GM20000 (cell line): ENCODE results near the gene HSPG2.

Source experiments
- DNase-seq: peaks from one replicate; pipeline ENCODE4 v3.0.0; 2012; ENCODE audit warnings: low spot score
- CTCF ChIP-seq: IDR thresholded peaks from 2 replicates; pipeline ENCODE4 v1.5.1; 2012; ENCODE audit warnings: mild to moderate bottlenecking, control low read depth; ENCODE audit errors: extremely low read depth, missing control alignments

HSPG2 gene

GRCh38 chr1:21845646-21846641, 91.2 kb downstream of the HSPG2 start:
- no peak for DNase-seq
- TF ChIP-seq CTCF = no peak

- DNase-seq = no peak
- no peak for TF ChIP-seq CTCF
Measured at GRCh38 chr1:21843996-21844395, 93.1 kb downstream of the HSPG2 start.

GRCh38 chr1:21843208-21843607, 93.9 kb downstream of the HSPG2 start:
- no peak for TF ChIP-seq CTCF

GRCh38 chr1:21842606-21843162, 94.4 kb downstream of the HSPG2 start:
- DNase-seq = no peak
- TF ChIP-seq CTCF = no peak

More at GRCh38 chr1:21843208-21843607, 93.9 kb downstream of the HSPG2 start:
- DNase-seq = no peak

- DNase-seq = no peak
- no peak for TF ChIP-seq CTCF
Measured at GRCh38 chr1:21841852-21842466, 95.2 kb downstream of the HSPG2 start.

GRCh38 chr1:21840981-21841380, 96.1 kb downstream of the HSPG2 start:
- TF ChIP-seq CTCF = no peak
- DNase-seq = no peak
